Mesenchymal stem cell (in vitro differentiated cells and primary cell): ENCODE measurements around the gene LIN54.

ENCODE experiments used
- DNase-seq: peaks from one replicate; pipeline ENCODE4 v3.0.0-alpha.2; 2013
- H2AFZ ChIP-seq: one replicate; pipeline ENCODE4 v1.6.1; 2013; ENCODE audit warnings: low read depth, mild to moderate bottlenecking, control low read depth, inconsistent platforms, low read length, moderate library complexity
- H2AK5ac ChIP-seq: 2 replicates; pipeline ENCODE4 v1.6.1; 2013; ENCODE audit warnings: low read length, moderate library complexity, mild to moderate bottlenecking, inconsistent platforms; ENCODE audit not compliant: severe bottlenecking
- H2BK120ac ChIP-seq: one replicate; pipeline ENCODE4 v1.6.1; 2013; ENCODE audit warnings: low read depth, mild to moderate bottlenecking, inconsistent platforms, low read length, moderate library complexity
- H2BK12ac ChIP-seq, 2 experiments: one replicate each; pipeline ENCODE4 v1.6.1; 2013; ENCODE audit warnings: inconsistent platforms in 2 of 2, low read length in 2 of 2, mild to moderate bottlenecking in 2 of 2, moderate library complexity in 2 of 2, control low read depth in 1 of 2
- H2BK15ac ChIP-seq: one replicate; pipeline ENCODE4 v1.6.1; 2013; ENCODE audit warnings: mild to moderate bottlenecking, low read depth, inconsistent platforms; ENCODE audit not compliant: poor library complexity, severe bottlenecking
- H2BK5ac ChIP-seq: 2 replicates; pipeline ENCODE4 v1.6.1; 2013; ENCODE audit warnings: low read depth, mild to moderate bottlenecking, low read length, control low read depth, inconsistent platforms; ENCODE audit not compliant: poor library complexity, severe bottlenecking
- H3K14ac ChIP-seq, 2 experiments: one replicate each; pipeline ENCODE4 v1.6.1; 2013; ENCODE audit warnings: inconsistent platforms in 2 of 2, low read length in 2 of 2, control low read depth in 1 of 2, mild to moderate bottlenecking in 1 of 2, moderate library complexity in 1 of 2
- H3K18ac ChIP-seq, 2 experiments: one replicate each; pipeline ENCODE4 v1.6.1; 2013; ENCODE audit warnings: inconsistent platforms in 2 of 2, low read length in 2 of 2, control low read depth in 1 of 2, low read depth in 1 of 2, mild to moderate bottlenecking in 1 of 2
- H3K23ac ChIP-seq, 2 experiments: one replicate each; pipeline ENCODE4 v1.6.1; 2013; ENCODE audit warnings: inconsistent platforms in 2 of 2, low read length in 2 of 2, mild to moderate bottlenecking in 2 of 2, moderate library complexity in 2 of 2, control low read depth in 1 of 2
- H3K27ac ChIP-seq: 2 replicates; pipeline ENCODE4 v1.5.1; 2013; ENCODE audit warnings: mild to moderate bottlenecking, moderate library complexity, low read length, control low read depth, inconsistent platforms; ENCODE audit not compliant: poor library complexity, severe bottlenecking
- H3K27me3 ChIP-seq, 2 experiments: 2 replicates each; pipeline versions ENCODE4 v1.6.1 to v1.7.0; 2013; ENCODE audit warnings: low read length in 2 of 2, mild to moderate bottlenecking in 2 of 2, moderate library complexity in 2 of 2, control low read depth in 1 of 2, inconsistent platforms in 1 of 2; ENCODE audit not compliant: control insufficient read depth in 1 of 2, insufficient read depth in 1 of 2
- H3K36me3 ChIP-seq, 2 experiments: 2 replicates each; pipeline versions ENCODE4 v1.6.1 to v1.7.0; 2013; ENCODE audit warnings: low read length in 2 of 2, control low read depth in 1 of 2, inconsistent platforms in 1 of 2, low read depth in 1 of 2, mild to moderate bottlenecking in 1 of 2; ENCODE audit not compliant: insufficient read depth in 2 of 2, control insufficient read depth in 1 of 2
- H3K4ac ChIP-seq, 2 experiments: one replicate each; pipeline ENCODE4 v1.6.1; 2013; ENCODE audit warnings: inconsistent platforms in 2 of 2, low read length in 2 of 2, mild to moderate bottlenecking in 2 of 2, moderate library complexity in 2 of 2, control low read depth in 1 of 2, low read depth in 1 of 2
- H3K4me1 ChIP-seq: 2 replicates; pipeline ENCODE4 v1.6.1; 2013; ENCODE audit warnings: low read depth, low read length, control low read depth; ENCODE audit not compliant: control insufficient read depth, insufficient read depth
- H3K4me2 ChIP-seq: 2 replicates; pipeline ENCODE4 v1.6.1; 2013; ENCODE audit warnings: low read length, mild to moderate bottlenecking, inconsistent platforms; ENCODE audit not compliant: poor library complexity, severe bottlenecking
- H3K4me3 ChIP-seq, 2 experiments: 2 replicates each; pipeline versions ENCODE4 v1.5.1 to v1.7.0; 2013; ENCODE audit warnings: low read length in 2 of 2, mild to moderate bottlenecking in 2 of 2, control low read depth in 1 of 2, low read depth in 1 of 2; ENCODE audit not compliant: insufficient read depth in 1 of 2
- H3K79me1 ChIP-seq: replicated peaks from 2 replicates; pipeline ENCODE4 v1.6.1; 2013; ENCODE audit warnings: mild to moderate bottlenecking, control low read depth, low read length, inconsistent platforms; ENCODE audit not compliant: poor library complexity, severe bottlenecking
- H3K9ac ChIP-seq: 2 replicates; pipeline ENCODE4 v1.7.0; 2013; ENCODE audit warnings: mild to moderate bottlenecking, low read length, moderate library complexity
- H3K9me3 ChIP-seq: 2 replicates; pipeline ENCODE4 v1.7.0; 2013; ENCODE audit warnings: mild to moderate bottlenecking, low read length; ENCODE audit not compliant: control insufficient read depth
- H4K8ac ChIP-seq: one replicate; pipeline ENCODE4 v1.6.1; 2013; ENCODE audit warnings: inconsistent platforms, mild to moderate bottlenecking, low read length, moderate library complexity
- H4K91ac ChIP-seq: one replicate; pipeline ENCODE4 v1.6.1; 2013; ENCODE audit warnings: mild to moderate bottlenecking, low read length, inconsistent platforms
- WGBS: methylation state at CpG from one replicate; pipeline ENCODE4 v1.1.7; 2013; ENCODE audit warnings: mixed read lengths; 5-methylcytosine and 5-hydroxymethylcytosine counted together

The LIN54 gene

GRCh38 chr4:82905205-82905604, 105.4 kb downstream of the LIN54 start:
- Histone ChIP-seq H4K91ac (no peak overlapping the region), H3K23ac (no peak overlapping the region), H3K79me1 (peaks cover 4% of the 10 kb centered on the region), H4K8ac (no peak overlapping the region), H2BK12ac (no peak overlapping the region), H3K36me3 (peaks cover 4 to 9% of the 10 kb centered on the region in 2 experiments), H3K9me3 (no peaks in the 10 kb centered on the region), H3K9ac (peak overlapping the region; percentile 31), H3K4me2 (no peak overlapping the region), H3K27ac (no peak overlapping the region), H3K27me3 (no peaks in the 10 kb centered on the region), H2AFZ (no peak overlapping the region), H3K4me3 (no peak overlapping the region), H2AK5ac (no peak overlapping the region), H3K4ac (no peak overlapping the region), H3K14ac (no peak overlapping the region), H2BK120ac (no peak overlapping the region), H2BK15ac (no peak overlapping the region), H3K4me1 (no peaks in the 10 kb centered on the region), H3K18ac (no peak overlapping the region), H2BK5ac (no peak overlapping the region)
- DNase-seq = peak; percentile 47
- WGBS = 83% methylated on average over 2 of the region's 2 CpGs

- H2BK5ac ChIP-seq = no peak overlapping the region
- WGBS = 98% methylated on average over 4 of the region's 5 CpGs
- no peak overlapping the region for H3K18ac ChIP-seq
- H3K79me1 ChIP-seq = peaks cover 4% of the 10 kb centered on the region
- no peak overlapping the region for H2AK5ac ChIP-seq
- H3K27ac ChIP-seq = no peak overlapping the region
- H3K27me3 ChIP-seq = no peaks in the 10 kb centered on the region
- H4K91ac ChIP-seq = no peak overlapping the region
- no peak overlapping the region for H2BK120ac ChIP-seq
- H3K4me2 ChIP-seq = no peak overlapping the region
- H4K8ac ChIP-seq = no peak overlapping the region
- no peak overlapping the region for H3K23ac ChIP-seq
- no peak overlapping the region for H2BK15ac ChIP-seq
- no peak overlapping the region for H3K4ac ChIP-seq
- H3K14ac ChIP-seq = no peak overlapping the region
- DNase-seq = no peak
- H3K9me3 ChIP-seq = no peaks in the 10 kb centered on the region
- no peak overlapping the region for H3K4me3 ChIP-seq
- H2AFZ ChIP-seq = no peak overlapping the region
- peaks cover 3 to 9% of the 10 kb centered on the region in 2 experiments for H3K36me3 ChIP-seq
- no peaks in the 10 kb centered on the region for H3K4me1 ChIP-seq
- H3K9ac ChIP-seq = no peak overlapping the region
- H2BK12ac ChIP-seq = no peak overlapping the region
These were observed 106.9 kb downstream of the LIN54 start for GRCh38 chr4:82903737-82904136.

GRCh38 chr4:82901183-82901718, 109.4 kb downstream of the LIN54 start:
- H3K4me2 ChIP-seq = peak overlapping the region; percentile 55
- H2BK12ac ChIP-seq = no peak overlapping the region
- H3K23ac ChIP-seq = no peak overlapping the region
- peaks cover 4% of the 10 kb centered on the region for H3K79me1 ChIP-seq
- no peak overlapping the region for H3K14ac ChIP-seq
- H4K91ac ChIP-seq = no peak overlapping the region
- DNase-seq = no peak
- H3K4me1 ChIP-seq = no peaks in the 10 kb centered on the region
- H2BK15ac ChIP-seq = no peak overlapping the region
- no peak overlapping the region for H2BK5ac ChIP-seq
- peak overlapping the region; percentile 48 for H2AFZ ChIP-seq
- peak overlapping the region in 1 of 2 experiments; percentile 9 for H3K4ac ChIP-seq
- H3K27me3 ChIP-seq = no peaks in the 10 kb centered on the region
- H3K9me3 ChIP-seq = no peaks in the 10 kb centered on the region
- H3K27ac ChIP-seq = peak overlapping the region; percentile 69
- no peak overlapping the region for H2BK120ac ChIP-seq
- WGBS = 0% methylated on average over 8 of the region's 8 CpGs
- peaks cover 0 to 14% of the 10 kb centered on the region in 2 experiments for H3K36me3 ChIP-seq
- no peak overlapping the region for H2AK5ac ChIP-seq
- peak overlapping the region; percentile 76 to 96 for H3K4me3 ChIP-seq
- H3K9ac ChIP-seq = peak overlapping the region; percentile 93
- peak overlapping the region; percentile 20 for H4K8ac ChIP-seq
- peak overlapping the region in 1 of 2 experiments; percentile 79 for H3K18ac ChIP-seq

GRCh38 chr4:82900411-82901182, 110.0 kb downstream of the LIN54 start, which contains the start of gene THAP9:
THAP9 (plus strand) TSS chr4:82900735; CDS start chr4:82900803, 68 bp downstream.
- Histone ChIP-seq H2BK120ac (peak within 1 kb of the TSS; percentile 2), H3K23ac (peak within 1 kb of the TSS in 1 of 2 experiments; percentile 87), H4K91ac (peak within 1 kb of the TSS; percentile 79), H3K4me1 (no peaks in the 10 kb centered on the region), H3K27ac (peak within 1 kb of the TSS; percentile 94), H3K4me3 (peak within 1 kb of the TSS; percentile 76 to 96), H2BK5ac (peak within 1 kb of the TSS; percentile 92), H3K4ac (peak within 1 kb of the TSS; percentile 35 to 74), H3K9ac (peak within 1 kb of the TSS; percentile 93), H2AFZ (peak within 1 kb of the TSS; percentile 76), H4K8ac (peak within 1 kb of the TSS; percentile 90), H2AK5ac (no peak within 1 kb of the TSS), H3K9me3 (no peaks in the 10 kb centered on the region), H2BK15ac (peak within 1 kb of the TSS; percentile 91), H3K79me1 (peaks cover 4% of the 10 kb centered on the region), H2BK12ac (peak within 1 kb of the TSS in 1 of 2 experiments; percentile 94), H3K18ac (peak within 1 kb of the TSS; percentile 95 to 99), H3K4me2 (peak within 1 kb of the TSS; percentile 82), H3K14ac (peak within 1 kb of the TSS in 1 of 2 experiments; percentile 97), H3K36me3 (peaks cover 0 to 17% of the 10 kb centered on the region in 2 experiments), H3K27me3 (no peaks in the 10 kb centered on the region)
- peak; percentile 100 for DNase-seq
- WGBS = under 1% methylated on average over 54 of the region's 67 CpGs
